ENCODE measurements around the gene TEKT5. TPM values are rescaled to one million over a fixed set of nuclear protein-coding genes. Genes with fewer than 3 reads are reported as not detected.

The TEKT5 gene
- total RNA-seq, 1 donor from 2014 or later, result 1.0 TPM

- Mint-ChIP-seq H3K4me1 (peaks cover 21% of the 10 kb centered on the region), H3K27ac (no peak overlapping the region), H3K27me3 (ENCODE audit: low read depth) (no peaks in the 10 kb centered on the region), H3K4me3 (no peak overlapping the region), H3K9me3 (peaks cover 3% of the 10 kb centered on the region), H3K36me3 (no peaks in the 10 kb centered on the region)
- no peak for TF ChIP-seq CTCF (IDR thresholded peaks at IDR 0.05; ENCODE audit: unreplicated experiment)
- DNase-seq (ENCODE audit: low spot score in 2 of 2, unreplicated experiment in 2 of 2), result no peak
These were observed 89.1 kb downstream of the TEKT5 start for GRCh38 chr16:10605636-10606035.

GRCh38 chr16:10601444-10602408 lies 93.0 kb downstream of the TEKT5 start:
- DNase-seq (ENCODE audit: low spot score in 2 of 2, unreplicated experiment in 2 of 2), result no peak

GRCh38 chr16:10600782-10601443 lies 93.8 kb downstream of the TEKT5 start:
- peaks cover 3% of the 10 kb centered on the region for H3K9me3 Mint-ChIP-seq
- no peak for TF ChIP-seq CTCF (IDR thresholded peaks at IDR 0.05; ENCODE audit: unreplicated experiment)
- H3K27me3 Mint-ChIP-seq (ENCODE audit: low read depth), result no peaks in the 10 kb centered on the region
- peaks cover 19% of the 10 kb centered on the region for H3K4me1 Mint-ChIP-seq
- no peak overlapping the region for H3K4me3 Mint-ChIP-seq
- H3K27ac Mint-ChIP-seq, result peak overlapping the region; percentile 67
- no peak for DNase-seq (ENCODE audit: low spot score in 2 of 2, unreplicated experiment in 2 of 2)
- H3K36me3 Mint-ChIP-seq, result no peaks in the 10 kb centered on the region

More at GRCh38 chr16:10601444-10602408, 93.0 kb downstream of the TEKT5 start:
- Mint-ChIP-seq H3K4me1 (peaks cover 22% of the 10 kb centered on the region), H3K36me3 (no peaks in the 10 kb centered on the region), H3K27ac (peak overlapping the region; percentile 83), H3K27me3 (ENCODE audit: low read depth) (no peaks in the 10 kb centered on the region), H3K9me3 (peaks cover 3% of the 10 kb centered on the region), H3K4me3 (no peak overlapping the region)
- no peak for TF ChIP-seq CTCF (IDR thresholded peaks at IDR 0.05; ENCODE audit: unreplicated experiment)

- Mint-ChIP-seq H3K27me3 (ENCODE audit: low read depth) (no peaks in the 10 kb centered on the region), H3K4me1 (peaks cover 19% of the 10 kb centered on the region), H3K36me3 (no peaks in the 10 kb centered on the region), H3K4me3 (no peak overlapping the region), H3K27ac (no peak overlapping the region), H3K9me3 (peaks cover 3% of the 10 kb centered on the region)
- no peak for DNase-seq (ENCODE audit: low spot score in 2 of 2, unreplicated experiment in 2 of 2)
- no peak for TF ChIP-seq CTCF (IDR thresholded peaks at IDR 0.05; ENCODE audit: unreplicated experiment)
These were observed 95.1 kb downstream of the TEKT5 start for GRCh38 chr16:10599626-10600025.

GRCh38 chr16:10598157-10598556 lies 96.6 kb downstream of the TEKT5 start:
- Mint-ChIP-seq H3K4me1 (peaks cover 19% of the 10 kb centered on the region), H3K27me3 (ENCODE audit: low read depth) (no peaks in the 10 kb centered on the region)
- no peak for TF ChIP-seq CTCF (IDR thresholded peaks at IDR 0.05; ENCODE audit: unreplicated experiment)

More at GRCh38 chr16:10598157-10598556, 96.6 kb downstream of the TEKT5 start:
- Mint-ChIP-seq H3K9me3 (no peaks in the 10 kb centered on the region), H3K4me3 (no peak overlapping the region), H3K36me3 (no peaks in the 10 kb centered on the region), H3K27ac (no peak overlapping the region)
- no peak for DNase-seq (ENCODE audit: low spot score in 2 of 2, unreplicated experiment in 2 of 2)
